PC-3 (cell line): ENCODE results near the gene DNAAF5.

Experiments
- EZH2 ChIP-seq: fragments of 300-600 bp; sonication (generic); IDR thresholded peaks from one replicate; pipeline ENCODE4 v1.6.1; 2017; ENCODE audit warnings: antibody characterized with exemption, mild to moderate bottlenecking, low read length; ENCODE audit not compliant: unreplicated experiment
- TF ChIP-seq, protein P1 (sequence below): fragments of 300-600 bp; sonication (generic); conservative IDR thresholded peaks from 2 replicates; pipeline ENCODE4 v1.5.1; 2017; ENCODE audit warnings: antibody characterized with exemption, low read depth, mild to moderate bottlenecking, low read length

DNA sequence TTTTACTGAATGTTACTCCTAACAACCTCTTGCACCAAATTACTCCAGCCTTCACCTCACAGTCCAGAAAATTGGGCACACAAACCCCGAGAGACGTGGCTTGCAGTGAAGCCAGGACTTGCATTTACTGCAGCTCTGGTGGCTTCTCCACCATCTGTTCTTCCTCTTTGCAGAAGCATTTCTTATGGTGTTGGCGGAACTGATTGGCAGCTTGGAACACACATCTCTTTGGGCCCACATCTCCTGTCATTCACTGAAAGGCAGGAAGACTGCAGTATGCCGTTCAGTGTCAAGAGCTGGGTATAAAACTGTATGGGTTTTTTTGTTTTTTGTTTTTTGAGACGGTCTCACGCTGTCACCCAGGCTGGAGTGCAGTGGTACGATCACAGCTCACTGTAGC, 38.9 kb downstream of the DNAAF5 start:
- TF ChIP-seq, protein P1, sequence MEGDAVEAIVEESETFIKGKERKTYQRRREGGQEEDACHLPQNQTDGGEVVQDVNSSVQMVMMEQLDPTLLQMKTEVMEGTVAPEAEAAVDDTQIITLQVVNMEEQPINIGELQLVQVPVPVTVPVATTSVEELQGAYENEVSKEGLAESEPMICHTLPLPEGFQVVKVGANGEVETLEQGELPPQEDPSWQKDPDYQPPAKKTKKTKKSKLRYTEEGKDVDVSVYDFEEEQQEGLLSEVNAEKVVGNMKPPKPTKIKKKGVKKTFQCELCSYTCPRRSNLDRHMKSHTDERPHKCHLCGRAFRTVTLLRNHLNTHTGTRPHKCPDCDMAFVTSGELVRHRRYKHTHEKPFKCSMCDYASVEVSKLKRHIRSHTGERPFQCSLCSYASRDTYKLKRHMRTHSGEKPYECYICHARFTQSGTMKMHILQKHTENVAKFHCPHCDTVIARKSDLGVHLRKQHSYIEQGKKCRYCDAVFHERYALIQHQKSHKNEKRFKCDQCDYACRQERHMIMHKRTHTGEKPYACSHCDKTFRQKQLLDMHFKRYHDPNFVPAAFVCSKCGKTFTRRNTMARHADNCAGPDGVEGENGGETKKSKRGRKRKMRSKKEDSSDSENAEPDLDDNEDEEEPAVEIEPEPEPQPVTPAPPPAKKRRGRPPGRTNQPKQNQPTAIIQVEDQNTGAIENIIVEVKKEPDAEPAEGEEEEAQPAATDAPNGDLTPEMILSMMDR: no peak
- no peak for TF ChIP-seq EZH2
